ENCODE measurements around the gene KCND1.

The KCND1 gene

DNA sequence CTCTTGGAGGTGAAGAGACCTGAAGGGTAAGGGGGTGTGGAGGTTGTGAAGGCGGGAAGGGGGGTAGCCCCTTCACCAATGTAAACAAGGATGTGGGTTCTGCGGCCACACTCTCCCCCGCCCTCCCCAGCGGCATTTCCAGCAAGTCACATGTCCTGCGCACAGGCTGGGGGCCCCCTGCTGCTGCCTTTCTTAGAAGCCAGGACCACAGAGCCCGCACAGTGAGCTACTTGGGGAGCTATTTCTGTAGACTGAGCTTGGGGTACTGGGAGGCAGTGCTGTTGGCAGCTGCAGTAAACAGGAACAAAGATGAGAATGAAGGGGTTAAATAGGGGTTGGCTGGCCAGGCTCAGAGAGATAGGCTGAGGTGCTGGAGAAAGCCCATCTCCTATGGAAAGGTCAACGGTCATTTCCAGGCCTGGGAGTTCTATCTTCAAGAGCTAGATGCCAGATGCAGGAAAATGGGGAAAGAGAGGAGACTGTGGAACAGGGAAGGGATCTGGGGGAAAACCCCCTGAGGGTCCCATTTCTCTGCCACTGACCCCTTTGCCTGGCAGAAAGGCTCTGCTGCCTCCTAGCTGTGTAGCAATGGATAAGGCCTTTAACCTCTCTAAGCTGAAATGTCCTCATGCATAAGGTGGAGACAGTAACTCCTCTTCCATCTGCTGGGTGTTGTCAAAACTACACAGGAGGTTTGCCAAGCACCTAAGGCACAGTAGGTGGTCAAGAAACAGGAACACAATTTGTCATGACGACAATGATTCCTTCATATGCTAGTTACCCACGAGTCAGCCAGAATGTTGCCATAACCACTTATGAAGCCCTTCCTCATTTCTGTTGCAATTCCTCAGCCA is 34.4 kb downstream of the KCND1 start:
- no peak for DNase-seq

DNA sequence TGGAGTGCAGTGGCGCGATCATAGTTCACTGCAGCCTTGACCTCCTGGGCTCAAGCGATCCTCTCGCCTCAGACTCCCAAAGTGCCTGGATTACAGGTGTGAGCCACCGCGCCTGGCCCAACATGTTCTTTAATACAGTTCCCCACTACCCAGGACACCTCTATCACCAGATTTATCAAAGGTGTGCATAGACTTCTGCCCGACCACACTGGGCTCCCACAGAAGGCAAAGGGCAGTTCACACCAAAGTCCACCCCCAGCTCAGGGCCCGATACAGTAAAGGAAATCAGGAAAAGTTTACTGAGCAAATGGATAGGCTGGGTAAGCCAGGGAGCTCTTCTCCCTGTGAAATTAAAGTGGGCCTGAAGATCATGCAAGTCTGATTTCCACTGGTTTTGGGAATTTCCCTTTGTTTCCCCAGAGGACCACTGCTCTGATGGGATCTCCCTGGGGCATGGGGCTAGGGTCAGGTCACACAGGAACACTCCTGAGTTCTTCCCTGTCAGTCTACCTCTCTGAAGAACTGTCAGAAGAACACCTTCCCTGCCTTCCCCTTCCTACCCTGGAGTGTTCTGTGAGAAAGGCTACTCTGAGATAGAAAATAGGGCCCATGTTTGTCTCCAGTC is 35.1 kb downstream of the KCND1 start:
- no peak for DNase-seq

DNA sequence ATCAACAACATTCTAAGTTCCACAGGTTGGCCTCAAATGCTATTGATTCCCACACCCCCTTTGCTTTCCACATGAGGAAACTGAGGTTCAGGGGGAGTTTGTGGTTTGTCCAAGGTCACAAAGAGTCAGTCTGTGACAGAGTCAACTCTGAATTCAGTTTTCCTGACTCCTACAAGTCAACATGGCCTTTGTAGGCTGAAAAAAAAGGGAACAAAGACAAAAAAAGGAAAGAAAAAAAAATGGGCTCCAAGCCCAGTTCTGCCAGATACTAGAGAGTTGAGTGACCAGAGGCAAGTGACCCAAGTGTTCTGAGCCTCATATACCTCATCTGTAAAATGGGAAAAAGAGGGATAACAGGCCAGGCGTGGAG is 36.4 kb downstream of the KCND1 start:
- no peak for DNase-seq

DNA sequence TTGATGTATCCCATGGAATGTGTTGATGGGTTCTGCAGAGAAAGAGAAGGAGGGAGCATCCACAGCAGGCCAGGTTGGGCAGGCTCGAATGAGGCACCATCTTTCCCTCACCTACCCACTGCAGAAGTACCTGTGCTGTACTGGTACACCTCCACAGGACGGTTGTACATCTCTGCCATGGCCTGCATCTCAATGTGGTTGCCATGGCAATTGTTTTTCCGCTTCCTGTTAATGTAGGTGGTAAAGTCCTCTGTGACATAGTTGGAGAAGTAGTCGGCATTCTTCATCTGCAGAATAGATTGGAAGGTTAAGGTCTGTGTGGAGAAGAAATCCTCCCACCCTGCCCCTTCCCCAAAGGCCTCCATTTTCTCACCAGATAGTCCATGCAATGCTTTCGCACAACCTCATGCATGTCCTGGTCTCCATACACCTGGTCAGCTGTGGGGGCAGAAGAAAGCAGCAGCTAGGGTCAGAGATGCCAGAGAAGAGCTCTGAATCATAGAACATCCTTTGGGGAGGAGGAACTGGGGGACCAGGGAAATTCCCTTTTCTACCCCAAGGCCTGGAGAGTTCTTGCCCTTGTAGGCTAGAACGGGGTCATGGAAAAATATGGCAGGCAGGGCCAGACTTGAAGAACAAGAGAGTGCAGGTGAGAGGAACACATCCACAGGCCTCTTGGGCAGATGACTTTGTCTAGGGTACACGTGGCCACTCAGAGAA is 36.9 kb downstream of the KCND1 start:
- no peak for DNase-seq

DNA sequence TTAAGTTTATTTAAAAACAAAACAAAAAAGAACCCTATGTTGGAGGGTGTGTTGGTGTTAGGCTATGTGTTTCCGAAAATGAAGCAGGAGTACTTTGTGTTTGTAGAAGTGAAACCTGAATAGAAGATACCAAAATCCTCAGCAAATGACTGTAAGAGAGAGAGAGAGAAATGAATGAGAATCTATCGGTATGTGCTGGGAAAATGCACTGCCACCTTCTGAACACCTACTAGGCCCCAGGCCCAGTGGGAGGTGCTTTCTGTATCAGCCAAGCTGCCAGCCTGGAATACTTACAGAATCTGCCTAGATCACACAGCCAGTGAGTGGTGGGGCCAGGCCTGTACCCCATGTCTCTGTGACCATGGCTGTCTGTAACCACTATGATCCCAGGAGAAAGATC is 37.9 kb downstream of the KCND1 start:
- no peak for DNase-seq

DNA sequence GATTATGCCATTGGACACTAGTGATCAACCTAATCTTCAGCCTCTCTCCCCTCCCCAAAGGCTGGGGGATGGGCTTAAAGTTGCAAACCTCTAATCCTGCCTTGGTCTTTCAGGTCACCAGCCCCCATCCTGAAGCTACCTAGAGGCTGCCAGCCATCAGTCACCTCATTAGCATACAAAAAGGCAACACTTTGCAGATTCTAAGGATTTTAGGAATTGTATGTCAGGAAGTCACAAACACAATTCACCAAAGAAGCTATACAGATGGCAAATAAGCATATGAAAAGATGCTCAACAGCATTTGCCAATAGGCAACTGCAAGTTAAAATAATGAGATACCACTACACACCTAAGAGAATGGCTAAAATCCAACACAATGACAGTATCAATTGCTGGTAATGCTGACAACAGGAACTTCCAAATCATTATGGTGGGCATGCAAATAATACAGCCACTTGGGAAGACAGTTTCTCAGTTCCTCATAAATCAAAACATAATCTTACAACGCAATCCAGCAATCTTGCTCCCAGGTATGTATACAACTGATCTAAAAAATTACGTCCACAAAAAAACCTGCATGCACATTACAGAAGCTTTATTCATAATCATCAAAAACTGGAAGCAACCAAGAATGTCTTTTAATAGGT is 43.8 kb downstream of the KCND1 start:
- DNase-seq, result no peak

DNA sequence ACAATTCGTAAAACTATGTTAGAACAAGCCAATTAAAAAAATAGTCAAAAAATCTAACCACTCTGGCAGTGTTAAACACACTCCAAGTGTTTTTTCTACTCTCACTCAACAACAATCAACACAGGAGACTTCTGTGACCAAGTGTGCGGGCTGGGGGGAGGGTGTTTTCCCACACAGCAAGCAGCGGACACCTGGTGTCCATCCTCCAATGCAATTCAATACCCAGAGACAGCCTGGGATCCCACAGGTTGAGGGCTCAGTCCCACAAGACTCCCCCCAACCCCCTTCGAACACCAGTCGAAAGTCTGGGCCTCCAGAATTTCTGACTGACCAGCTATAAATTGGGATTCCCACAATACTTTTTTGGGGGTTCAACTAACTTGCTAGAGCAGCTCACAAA is 44.5 kb downstream of the KCND1 start:
- no peak for DNase-seq

DNA sequence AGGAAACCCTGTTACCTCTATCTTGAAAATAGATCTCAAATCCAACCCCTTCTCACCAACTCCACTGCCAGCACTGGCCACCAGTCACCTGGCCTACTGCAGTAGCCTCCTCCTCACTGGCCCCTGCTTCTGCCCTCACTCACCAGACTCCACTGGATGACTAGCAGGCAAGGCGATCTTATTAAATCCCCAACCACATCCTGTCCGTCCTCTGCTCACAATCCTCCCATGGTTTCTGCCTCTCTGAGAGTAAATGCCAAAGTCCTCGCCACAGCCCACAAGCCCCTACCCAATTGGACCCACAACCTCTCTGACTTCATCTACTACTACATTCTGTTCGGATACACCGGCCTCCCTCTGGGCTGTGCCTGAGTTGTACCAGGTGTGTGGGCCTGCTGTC is 47.4 kb downstream of the KCND1 start:
- no peak for DNase-seq

DNA sequence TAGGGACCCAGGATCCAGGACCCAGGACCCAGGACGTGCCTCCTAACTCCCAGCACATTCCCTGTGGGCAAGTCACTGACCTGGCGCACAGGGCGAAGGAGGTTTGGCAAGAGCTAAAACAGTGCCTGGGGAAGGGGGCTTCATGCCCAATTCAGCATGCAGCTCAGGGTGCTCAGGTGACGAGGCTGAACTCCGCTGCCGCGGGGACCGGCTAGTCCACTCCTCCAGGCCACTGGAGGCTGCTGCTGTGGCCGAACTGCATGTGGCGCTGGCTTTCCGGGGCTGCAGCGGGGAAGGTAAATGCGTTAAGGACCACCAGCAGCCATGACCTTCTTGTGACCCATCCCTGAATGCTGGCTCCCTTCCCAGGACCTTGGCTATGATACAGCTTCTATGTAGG is 47.9 kb downstream of the KCND1 start:
- no peak for DNase-seq

DNA sequence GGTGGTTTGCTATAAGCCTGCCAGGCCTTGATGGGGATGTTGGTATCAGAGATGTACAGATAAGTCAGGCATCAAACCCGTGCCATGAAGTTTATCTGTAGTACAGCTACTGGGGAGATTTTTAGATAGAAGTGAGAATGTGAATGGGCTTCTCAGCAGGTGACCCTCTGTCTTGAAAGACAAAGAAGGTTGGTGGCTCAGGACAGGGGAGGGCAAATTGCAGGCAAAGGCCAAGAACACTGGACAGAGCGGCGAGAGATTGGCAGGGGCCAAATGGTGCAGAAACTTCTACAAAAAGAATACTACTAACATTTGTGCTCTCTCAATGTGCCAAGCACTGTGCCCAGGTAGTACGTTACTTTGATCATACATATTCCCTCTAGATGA is 50.9 kb downstream of the KCND1 start:
- no peak for DNase-seq

DNA sequence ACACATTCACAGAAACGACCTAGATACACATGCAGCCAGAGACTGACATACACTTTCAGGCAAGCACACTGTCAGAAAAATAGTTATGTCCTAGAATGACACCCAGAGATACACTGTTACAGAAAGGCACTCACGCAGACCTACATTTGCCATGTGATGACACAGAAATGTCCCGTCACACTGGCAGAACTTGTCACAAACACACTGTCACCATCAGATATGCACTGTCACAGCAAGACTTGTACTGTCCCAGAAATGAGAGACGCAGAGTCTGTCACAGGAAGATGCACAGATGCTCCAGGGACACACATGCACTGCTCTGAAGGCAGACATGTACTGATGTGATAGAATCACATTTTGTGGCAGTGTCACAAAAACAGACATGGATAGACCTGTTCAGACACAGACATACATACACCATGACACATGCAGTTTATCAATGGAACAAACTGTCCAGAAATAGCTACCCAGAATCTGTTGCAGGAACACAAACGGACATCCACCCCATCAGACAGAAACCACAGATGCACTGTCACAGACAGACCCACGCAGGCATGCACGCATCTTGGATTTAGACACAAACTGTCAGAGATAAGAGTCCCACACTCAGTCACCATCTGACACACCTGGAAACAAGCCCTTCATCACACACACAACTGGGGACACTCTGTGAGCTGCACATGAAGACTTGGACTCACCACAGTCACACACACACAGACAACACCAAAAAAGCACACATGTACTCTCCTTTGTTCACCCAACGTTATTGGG is 51.5 kb downstream of the KCND1 start:
- DNase-seq, result no peak

DNA sequence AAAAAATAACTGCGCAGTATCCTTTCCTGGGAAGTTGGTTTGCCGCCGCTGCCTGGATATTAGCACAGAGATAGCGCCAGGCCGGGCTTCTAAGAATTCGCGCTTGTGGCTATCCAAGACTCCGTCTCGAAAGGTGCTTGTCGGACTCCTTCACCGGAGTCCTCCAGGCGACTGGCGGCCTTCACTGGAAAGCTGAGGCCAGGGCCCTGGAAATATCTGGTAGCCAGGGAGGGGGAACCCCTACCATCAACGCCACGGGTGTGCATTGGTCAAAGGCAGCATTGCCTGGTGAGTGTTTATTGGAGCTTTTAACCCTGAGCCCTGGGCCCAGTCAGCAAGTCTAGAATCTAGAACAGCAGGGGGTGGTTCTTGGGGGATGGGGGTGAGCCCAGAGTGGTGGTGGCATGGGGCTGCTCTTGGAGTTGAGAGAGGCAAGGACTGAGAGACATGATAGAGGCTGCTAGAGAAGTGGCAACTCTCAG is 52.2 kb downstream of the KCND1 start:
- no peak for DNase-seq

DNA sequence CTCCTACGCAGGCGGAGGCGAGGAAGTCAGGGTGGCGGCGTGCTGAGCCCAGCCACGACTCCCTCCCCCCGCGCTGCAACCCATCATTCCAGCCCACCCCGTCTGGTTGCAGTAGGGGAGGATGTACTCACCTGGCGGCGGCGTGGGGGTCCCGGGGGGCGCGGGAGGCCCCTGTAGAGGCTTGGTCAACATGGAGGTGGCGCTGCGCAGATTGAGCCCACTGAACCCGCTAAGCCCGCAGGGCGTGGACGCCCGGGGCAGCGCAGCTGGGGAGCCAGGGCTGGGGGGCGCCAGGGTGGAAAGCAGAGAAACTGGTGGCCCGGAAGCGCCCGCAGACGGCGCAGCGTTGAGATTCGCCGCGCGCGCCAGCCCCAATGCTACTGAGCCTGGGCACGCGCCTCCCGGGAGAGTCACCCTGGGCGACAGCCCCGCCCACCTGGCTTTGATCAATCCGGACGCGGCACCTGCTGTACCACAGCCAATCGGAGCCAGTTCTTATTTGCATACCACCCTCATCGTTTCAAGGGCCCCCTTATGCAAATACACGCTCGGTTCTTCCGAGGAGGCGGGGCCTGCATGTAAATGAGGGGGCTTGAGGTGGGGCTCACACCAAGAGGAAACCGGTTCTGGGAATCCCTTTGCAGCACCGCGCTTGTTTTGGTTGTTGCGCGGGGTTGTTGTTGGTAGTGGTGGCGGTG is 52.9 kb downstream of the KCND1 start, which contains the start of gene PIM2:
TSS of gene PIM2 (minus strand) at position 382 of the 698 bp plus-strand sequence. CDS start at position 192, 190 bp downstream.
- DNase-seq, result peak; percentile 93

DNA sequence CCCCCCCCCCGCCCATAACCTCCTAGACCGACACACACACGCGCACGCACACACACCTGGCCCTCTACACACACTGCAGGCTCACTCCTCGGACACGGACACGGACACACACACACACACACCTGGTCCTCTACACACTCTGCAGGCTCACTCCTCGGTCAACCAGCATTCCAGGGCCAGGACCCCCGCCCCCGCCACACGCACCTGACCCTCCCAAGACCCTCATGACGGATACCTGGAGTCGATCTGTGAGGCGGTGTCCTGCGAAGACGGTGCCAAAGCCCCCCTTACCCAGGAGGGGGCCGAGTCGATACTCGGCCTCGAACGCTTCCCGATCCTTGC is 53.4 kb downstream of the KCND1 start:
- DNase-seq, result no peak

DNA sequence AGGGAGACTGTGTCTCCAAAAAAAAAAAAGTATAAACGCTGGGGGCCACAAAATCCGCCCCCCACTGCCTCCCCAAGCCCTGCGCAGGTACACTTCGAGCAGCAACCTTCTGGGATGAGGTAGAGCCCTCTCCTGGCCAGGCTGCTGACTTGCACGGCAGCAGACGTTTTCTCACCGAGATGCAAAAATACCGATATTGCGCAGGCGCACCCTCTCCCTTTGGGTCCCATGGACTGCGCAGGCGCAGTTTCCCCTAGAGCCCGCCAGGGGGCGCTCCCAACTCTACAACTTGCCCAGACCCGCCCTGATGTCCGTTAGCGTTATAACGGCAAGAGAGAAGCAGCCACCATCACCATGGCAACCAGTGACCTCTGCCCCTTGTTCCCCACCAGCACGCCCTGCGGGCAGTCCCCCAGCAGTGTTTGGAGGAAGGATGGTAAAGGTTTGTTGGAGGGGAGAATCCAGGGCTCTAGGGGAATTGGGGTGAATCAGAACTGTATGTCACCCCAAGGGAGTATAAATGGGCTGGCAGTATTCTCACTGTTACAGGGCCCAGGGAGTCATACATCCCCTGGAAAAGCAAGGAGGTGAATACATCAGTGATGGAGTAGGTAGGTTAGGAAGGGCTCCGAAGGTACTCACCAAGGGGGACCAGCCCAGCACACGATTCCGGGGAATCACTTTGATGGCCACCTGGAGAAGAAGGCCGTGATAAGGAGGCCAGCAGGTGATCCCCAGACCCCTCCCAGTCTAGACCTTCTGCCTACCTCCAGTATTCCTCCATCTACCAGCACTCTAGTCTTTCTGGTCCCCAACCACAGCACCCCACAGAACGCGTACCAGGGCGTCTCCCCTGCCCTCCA is 54.3 kb downstream of the KCND1 start:
- DNase-seq, result peak; percentile 86

DNA sequence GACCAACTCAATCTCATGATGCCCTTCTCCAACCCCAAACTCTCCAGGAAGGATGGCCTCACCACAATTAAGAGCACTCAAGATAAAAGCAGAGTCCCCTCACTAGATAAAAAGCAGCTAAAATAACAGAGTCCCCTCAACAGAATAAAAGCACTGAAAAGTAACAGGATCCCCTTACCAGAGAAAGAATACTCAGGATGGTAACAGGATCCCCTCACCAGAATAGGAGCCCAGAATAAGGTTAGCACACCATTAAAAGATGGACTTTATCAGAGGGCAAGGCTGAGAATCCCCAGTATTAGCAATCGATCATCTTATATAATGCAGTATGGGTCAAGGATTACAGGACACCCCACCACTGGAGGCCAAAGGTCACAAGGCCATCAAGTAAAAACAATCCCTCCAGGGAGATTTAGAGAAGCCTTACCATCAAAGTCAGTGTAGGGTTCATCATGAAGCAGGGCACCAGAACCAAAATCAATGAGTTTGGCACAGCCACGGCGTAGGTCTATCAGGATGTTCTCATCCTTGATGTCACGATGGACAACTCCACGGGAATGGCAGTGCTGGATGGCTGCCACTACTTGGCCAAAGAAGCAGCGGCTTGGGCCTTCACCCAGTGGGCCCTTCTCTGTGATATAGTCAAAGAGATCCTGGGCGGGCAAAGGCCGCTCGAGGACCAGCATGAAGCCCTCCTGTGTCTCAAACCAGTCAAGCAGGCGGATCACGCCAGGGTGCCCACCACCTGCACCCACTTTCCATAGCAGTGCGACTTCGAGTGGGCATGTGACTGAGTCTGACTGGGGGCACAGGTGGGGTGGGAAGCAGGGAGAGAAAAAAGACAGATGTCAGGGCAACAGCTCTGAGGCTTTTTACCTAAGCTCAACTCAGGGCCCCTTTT is 56.8 kb downstream of the KCND1 start:
- DNase-seq, result no peak

DNA sequence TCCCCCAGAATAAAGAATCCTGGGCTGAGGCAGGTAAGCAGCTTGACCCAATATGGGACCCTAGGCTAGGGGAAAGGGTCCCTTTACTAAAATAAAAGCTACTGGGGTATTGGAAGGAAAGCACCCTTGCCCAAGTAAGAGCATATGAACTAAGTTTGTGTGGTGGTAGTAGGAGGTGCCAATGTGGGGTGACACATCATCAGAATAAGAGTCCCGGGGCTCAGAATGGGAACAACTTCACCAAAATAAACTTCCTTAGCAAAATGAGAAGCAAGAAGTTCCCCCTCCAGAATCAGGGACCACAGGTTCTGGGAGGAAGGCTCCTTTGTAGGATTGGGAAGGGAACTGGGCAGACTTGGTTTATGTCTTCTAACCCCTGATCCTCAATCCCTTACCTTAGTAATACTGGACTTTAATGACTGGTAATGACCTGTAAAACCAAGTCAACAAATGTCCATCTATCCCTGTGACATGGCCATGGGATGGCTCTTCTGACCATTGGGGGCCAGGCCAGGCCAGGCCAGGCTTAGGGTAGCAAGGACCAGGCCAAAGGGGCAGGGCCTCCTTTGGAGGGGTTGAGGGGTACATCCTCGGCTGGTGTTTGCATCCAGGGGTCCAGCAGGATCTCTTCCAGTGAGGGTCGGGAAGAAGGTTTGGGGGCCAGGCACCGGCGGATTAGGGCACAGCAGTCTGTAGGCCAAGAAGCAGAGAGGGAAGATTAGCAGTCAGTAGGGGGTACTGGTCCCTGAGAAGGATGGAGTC is 57.9 kb downstream of the KCND1 start:
- no peak for DNase-seq

DNA sequence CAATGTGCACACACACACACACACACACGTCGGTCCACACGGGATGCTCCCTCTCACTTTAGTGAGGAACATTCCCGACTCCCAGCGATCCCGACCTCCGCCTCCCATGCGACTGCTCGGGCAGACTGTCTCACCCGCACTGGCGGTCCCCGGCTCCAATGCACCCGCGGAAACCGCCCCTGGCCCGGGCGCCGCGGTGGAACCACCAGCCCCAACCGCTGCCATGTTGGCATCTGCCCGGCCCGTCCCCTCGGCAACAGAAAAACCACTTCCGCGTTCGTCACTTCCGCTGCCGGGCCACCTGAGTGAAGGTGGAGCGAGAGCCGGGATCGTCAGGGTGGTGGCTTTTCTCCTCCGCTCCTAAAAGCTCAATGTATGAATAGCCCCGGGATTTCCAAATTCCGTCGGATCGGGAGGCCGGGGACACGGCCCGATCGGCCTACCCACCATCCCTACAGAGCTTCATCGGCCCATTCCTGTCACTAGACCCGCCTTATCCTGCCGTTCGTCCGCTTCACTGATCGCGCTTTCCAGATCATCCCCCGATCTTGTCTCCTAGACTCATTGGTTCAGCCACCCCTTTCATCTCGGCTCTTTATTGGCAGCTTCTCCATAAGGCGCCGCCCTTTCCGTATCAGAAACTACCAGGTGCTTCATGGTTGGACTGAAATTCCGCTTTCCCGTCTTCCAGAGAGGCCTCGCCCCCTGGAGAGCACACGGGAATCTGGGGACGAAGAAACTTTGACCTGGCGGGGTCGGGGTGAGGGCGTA is 60.0 kb downstream of the KCND1 start, which contains the start of gene SLC35A2:
TSS of gene SLC35A2 (minus strand) at position 235 of the 771 bp plus-strand sequence. CDS start at position 225, 10 bp downstream.
- peak; percentile 62 for DNase-seq
